A549 (cell line): ENCODE data around the gene IDUA. TPM values are rescaled to one million over a fixed set of nuclear protein-coding genes. Genes with fewer than 3 reads are reported as not detected.
A peak's percentile ranks its signal among the peaks of the same experiment; 100 is the strongest.
"Not testable (repeated sequence)": the region's sequence is repeated elsewhere in the genome, so short reads cannot be mapped to it uniquely, and the experiment has no call there.

Experiments used
- ATAC-seq, 2 experiments: fragments of 200-7000 bp in 1 of 2; fragments of >200 bp in 1 of 2; cut with Nextera tagmentation in 1 of 2; cut with Tn5 transposase in 1 of 2; 3 replicates each; pipeline versions ENCODE4 v1.8.0 to v1.9.1; 2018 to 2020; ENCODE audit warnings: mild to moderate bottlenecking in 1 of 2, moderate library complexity in 1 of 2
- CTCF ChIA-PET: fragments of 300-600 bp; sonication (Branson Sonifier 250); formaldehyde crosslinking; extraction: SDS; loops from one replicate; lab custom pipeline; 2021; ENCODE audit warnings: antibody characterized with exemption, inconsistent platforms; lab: Yijun Ruan, JAX
- POLR2A ChIA-PET: fragments of 350-600 bp; formaldehyde crosslinking; extraction: SDS; loops from one replicate; lab custom pipeline; 2021; ENCODE audit warnings: antibody characterized with exemption, inconsistent platforms; lab: Yijun Ruan, JAX
- DNase-seq, 2 experiments: peaks; one replicate each; pipeline versions ENCODE4 v3.0.0 to v3.0.0-alpha.2; 2011 to 2016; ENCODE audit warnings: low read depth in 1 of 2, low spot score in 1 of 2
- FAIRE-seq: peaks from 2 replicates; lab custom pipeline; 2011; peaks lifted over from hg19 to GRCh38; lab: Jason Lieb, UNC
- H3K27ac ChIP-seq, 2 experiments: fragments of >200 bp; sonication (Bioruptor Twin); formaldehyde crosslinking; 3 replicates each; pipeline ENCODE4 v1.5.1; 2016 to 2017
- H3K4me1 ChIP-seq: fragments of >200 bp; sonication (Bioruptor Twin); formaldehyde crosslinking; 3 replicates; pipeline ENCODE4 v1.6.1; 2016
- H3K4me2 ChIP-seq: fragments of >200 bp; sonication (Bioruptor Twin); formaldehyde crosslinking; 3 replicates; pipeline ENCODE4 v1.6.1; 2016
- H3K4me3 ChIP-seq: fragments of >200 bp; sonication (Bioruptor Twin); formaldehyde crosslinking; 3 replicates; pipeline ENCODE4 v1.5.1; 2016
- H3K9me3 ChIP-seq: fragments of >200 bp; sonication (Bioruptor Twin); formaldehyde crosslinking; 3 replicates; pipeline ENCODE4 v1.6.1; 2016
- CBX8 ChIP-seq: fragments of 200-600 bp; sonication (generic); IDR thresholded peaks from 2 replicates; pipeline ENCODE4 v1.6.1; 2016
- HOXA7 ChIP-seq: fragments of 250-450 bp; sonication (Bioruptor Pico); IDR thresholded peaks from 2 replicates; pipeline ENCODE4 v1.5.0; 2020; ENCODE audit warnings: mild to moderate bottlenecking, moderate library complexity
- MYC ChIP-seq: IDR thresholded peaks from 2 replicates; pipeline ENCODE4 v1.6.1; 2012; ENCODE audit warnings: mild to moderate bottlenecking, inconsistent platforms, low read length, improper control_type of control experiment, borderline replicate concordance
- NFE2L2 ChIP-seq: fragments of 150-350 bp; conservative IDR thresholded peaks from 2 replicates; pipeline ENCODE4 v1.6.1; 2014; ENCODE audit warnings: low read length
- PHF8 ChIP-seq: fragments of 200-600 bp; sonication (generic); IDR thresholded peaks from 2 replicates; pipeline ENCODE4 v1.6.1; 2016; ENCODE audit warnings: low read depth, mild to moderate bottlenecking, antibody characterized with exemption, moderate library complexity, borderline replicate concordance
- POLR2AphosphoS2 ChIP-seq: conservative IDR thresholded peaks from 2 replicates; pipeline ENCODE4 v1.6.1; 2012; ENCODE audit warnings: low read length, improper control_type of control experiment, inconsistent platforms
- RAD21 ChIP-seq, 2 experiments: fragments of >200 bp in 1 of 2; sonication (Bioruptor Twin) in 1 of 2; formaldehyde crosslinking in 1 of 2; IDR thresholded peaks in 1 of 2; conservative IDR thresholded peaks in 1 of 2; 2 replicates in 1 of 2; 3 replicates in 1 of 2; pipeline ENCODE4 v1.6.1; 2012 to 2018; ENCODE audit warnings: inconsistent platforms in 1 of 2
- RCOR1 ChIP-seq: fragments of 150-350 bp; IDR thresholded peaks from 2 replicates; pipeline ENCODE4 v1.6.1; 2014; ENCODE audit warnings: antibody characterized with exemption, low read length, low read depth
- TP53 ChIP-seq: fragments of 250-450 bp; sonication (Bioruptor Pico); IDR thresholded peaks from 2 replicates; pipeline ENCODE4 v1.5.0; 2021; ENCODE audit warnings: mild to moderate bottlenecking, moderate library complexity
- ZC3H11A ChIP-seq: fragments of 450-650 bp; IDR thresholded peaks from 2 replicates; pipeline ENCODE4 v1.6.1; 2014; ENCODE audit warnings: antibody characterized with exemption, mild to moderate bottlenecking
- ZNF302 ChIP-seq: fragments of 250-450 bp; sonication (Bioruptor Pico); IDR thresholded peaks from 2 replicates; pipeline ENCODE4 v1.9.0; 2021; ENCODE audit warnings: inconsistent platforms, mild to moderate bottlenecking, moderate library complexity
- WGBS: methylation state at CpG from one replicate; pipeline ENCODE4 v1.1.6; 2017; ENCODE audit errors: missing lambda C conversion rate; 5-methylcytosine and 5-hydroxymethylcytosine counted together
- polyA plus RNA-seq, 4 experiments: library from polyadenylated mRNA; depleted of rRNA in 3 of 4; stranded (reverse); fragments of >200 nt; fragmentation: RNase III in 1 of 4; extraction: RNeasy Plus Mini Kit Qiagen cat#74134 plus additional on column Dnase treatment in 1 of 4; gene quantifications; 2 replicates in 3 of 4; 3 replicates in 1 of 4; pipeline ENCODE4 v1.2.3, GENCODE V29; 2011 to 2017
- TF ChIP-seq, protein P1 (sequence below): IDR thresholded peaks from 2 replicates; pipeline ENCODE4 v1.6.1; 2012
- TF ChIP-seq, protein P2 (sequence below): fragments of >200 bp; sonication (Bioruptor Twin); formaldehyde crosslinking; IDR thresholded peaks from 2 replicates; pipeline ENCODE4 v1.6.1; 2016
- TF ChIP-seq, protein P3 (sequence below): IDR thresholded peaks from 2 replicates; pipeline ENCODE4 v1.6.1; 2012

Gene IDUA
- polyA plus RNA-seq, 2 of the 4 experiments (the other 2 are of a cell fraction) = 3.1 to 19.4 TPM

DNA sequence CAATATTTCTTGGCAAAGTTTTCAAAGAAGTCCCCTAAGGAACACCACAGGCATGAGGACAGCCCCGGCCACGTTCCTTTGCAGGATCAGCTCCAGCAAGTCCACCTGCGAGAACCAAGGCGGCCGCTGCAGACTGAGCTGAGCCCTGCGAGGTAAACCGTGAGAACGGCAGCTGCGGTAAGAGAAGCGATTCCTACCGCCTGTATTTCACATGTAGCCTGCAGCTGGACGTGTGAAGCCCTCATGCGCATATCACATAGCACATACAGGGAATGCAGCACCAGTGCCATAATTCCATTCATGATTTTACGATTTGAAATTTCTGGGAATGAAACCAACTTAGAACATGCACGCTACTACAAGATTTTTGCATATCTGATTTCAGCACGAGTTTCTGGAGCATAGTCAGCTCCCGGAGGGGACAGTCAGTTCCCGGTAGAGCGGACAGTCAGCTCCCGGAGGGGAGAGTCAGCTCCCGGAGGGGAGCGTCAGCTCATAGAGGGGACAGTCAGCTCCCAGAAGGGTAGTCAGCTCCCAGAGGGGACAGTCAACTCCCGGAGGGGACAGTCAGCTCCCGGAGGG is 66.3 kb downstream of the IDUA start:
- H3K4me1 ChIP-seq = no peaks in the 10 kb centered on the region
- CTCF ChIA-PET = interaction anchor here (0.7 to 0.9 kb wide), 2 partner anchors 43 to 328 kb away, joined by 3 read pairs; no protein-coding TSS in a partner anchor
- H3K27ac ChIP-seq = no peak overlapping the region
- peak in 1 of 2 experiments; percentile 30; a peak in 2 of 6 replicates for ATAC-seq
- no peak for FAIRE-seq
- no peak for TF ChIP-seq HOXA7 (CRISPR knock-in tag)
- no peak for TF ChIP-seq MYC
- TF ChIP-seq PHF8 = no peak
- TF ChIP-seq ZC3H11A = no peak
- TF ChIP-seq, protein P1, sequence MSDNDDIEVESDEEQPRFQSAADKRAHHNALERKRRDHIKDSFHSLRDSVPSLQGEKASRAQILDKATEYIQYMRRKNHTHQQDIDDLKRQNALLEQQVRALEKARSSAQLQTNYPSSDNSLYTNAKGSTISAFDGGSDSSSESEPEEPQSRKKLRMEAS = no peak
- no peak for TF ChIP-seq NFE2L2
- no peak for TF ChIP-seq POLR2AphosphoS2
- TF ChIP-seq, protein P2, sequence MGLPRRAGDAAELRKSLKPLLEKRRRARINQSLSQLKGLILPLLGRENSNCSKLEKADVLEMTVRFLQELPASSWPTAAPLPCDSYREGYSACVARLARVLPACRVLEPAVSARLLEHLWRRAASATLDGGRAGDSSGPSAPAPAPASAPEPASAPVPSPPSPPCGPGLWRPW = no peak
- TF ChIP-seq, protein P3, sequence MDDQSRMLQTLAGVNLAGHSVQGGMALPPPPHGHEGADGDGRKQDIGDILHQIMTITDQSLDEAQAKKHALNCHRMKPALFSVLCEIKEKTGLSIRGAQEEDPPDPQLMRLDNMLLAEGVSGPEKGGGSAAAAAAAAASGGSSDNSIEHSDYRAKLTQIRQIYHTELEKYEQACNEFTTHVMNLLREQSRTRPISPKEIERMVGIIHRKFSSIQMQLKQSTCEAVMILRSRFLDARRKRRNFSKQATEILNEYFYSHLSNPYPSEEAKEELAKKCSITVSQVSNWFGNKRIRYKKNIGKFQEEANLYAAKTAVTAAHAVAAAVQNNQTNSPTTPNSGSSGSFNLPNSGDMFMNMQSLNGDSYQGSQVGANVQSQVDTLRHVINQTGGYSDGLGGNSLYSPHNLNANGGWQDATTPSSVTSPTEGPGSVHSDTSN = no peak
- TF ChIP-seq RCOR1 = no peak
- TF ChIP-seq ZNF302 (CRISPR knock-in tag) = no peak
- no peak for TF ChIP-seq CBX8
- TF ChIP-seq RAD21 (conservative IDR thresholded peaks at IDR 0.05 in 1 of 2, IDR thresholded peaks at IDR 0.05 in 1 of 2) = no peak
- TF ChIP-seq TP53 = no peak
- TF ChIP-seq, all 56 proteins: peak for 0
- no peak overlapping the region for H3K4me2 ChIP-seq
- H3K4me3 ChIP-seq = no peak overlapping the region
- no peak for DNase-seq
- no peaks in the 10 kb centered on the region for H3K9me3 ChIP-seq
- POLR2A ChIA-PET = no interaction called here
- WGBS = 29% methylated on average over 18 of the region's 24 CpGs

DNA sequence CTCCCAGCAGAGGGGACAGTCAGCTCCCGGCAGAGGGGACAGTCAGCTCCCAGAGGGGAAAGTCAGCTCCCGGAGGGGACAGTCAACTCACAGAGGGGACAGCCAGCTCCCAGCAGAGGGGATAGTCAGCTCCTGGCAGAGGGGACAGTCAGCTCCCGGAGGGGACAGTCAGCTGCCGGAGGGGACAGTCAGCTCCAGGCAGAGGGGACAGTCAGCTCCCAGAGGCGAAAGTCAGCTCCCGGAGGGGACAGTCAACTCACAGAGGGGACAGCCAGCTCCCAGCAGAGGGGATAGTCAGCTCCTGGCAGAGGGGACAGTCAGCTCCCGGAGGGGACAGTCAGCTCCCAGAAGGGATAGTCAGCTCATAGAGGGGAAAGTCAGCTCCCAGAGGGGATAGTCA is 67.0 kb downstream of the IDUA start:
- ATAC-seq, POLR2A ChIA-PET, H3K27ac ChIP-seq, H3K4me3 ChIP-seq, FAIRE-seq, DNase-seq, H3K9me3 ChIP-seq, H3K4me1 ChIP-seq, H3K4me2 ChIP-seq: not testable (repeated sequence)
- no CpG with 5 or more reads among the region's 7 CpGs for WGBS
- CTCF ChIA-PET = interaction anchor here (0.7 to 0.9 kb wide), 2 partner anchors 44 to 329 kb away, joined by 3 read pairs; no protein-coding TSS in a partner anchor

Other genes with a start within 250 kb of the IDUA start
- gene CPLX1, start 160.9 kb upstream of the IDUA start, polyA plus RNA-seq (2011; rRNA removed) = 0.08 and 0.19 TPM in 2 replicates
- 0.14 to 0.57 TPM (median 0.22 TPM) in 3 replicates for gene CPLX1, start 160.9 kb upstream of the IDUA start, polyA plus RNA-seq (2017; fragmentation: RNase III; extraction: RNeasy Plus Mini Kit Qiagen cat#74134 plus additional on column Dnase treatment)
- 13.8 and 15.3 TPM in 2 replicates for gene GAK, start 54.7 kb upstream of the IDUA start, polyA plus RNA-seq (2011; rRNA removed)
- gene GAK, start 54.7 kb upstream of the IDUA start, polyA plus RNA-seq (2017; fragmentation: RNase III; extraction: RNeasy Plus Mini Kit Qiagen cat#74134 plus additional on column Dnase treatment) = 31.5 to 34.3 TPM (median 34.3 TPM) in 3 replicates
- gene TMEM175, start 54.6 kb upstream of the IDUA start, polyA plus RNA-seq (2011; rRNA removed) = 19.4 and 26.5 TPM in 2 replicates
- gene TMEM175, start 54.6 kb upstream of the IDUA start, polyA plus RNA-seq (2017; fragmentation: RNase III; extraction: RNeasy Plus Mini Kit Qiagen cat#74134 plus additional on column Dnase treatment) = 14.8 to 16.7 TPM (median 15.7 TPM) in 3 replicates
- gene DGKQ, start 13.5 kb upstream of the IDUA start, polyA plus RNA-seq (2011; rRNA removed) = 2.7 and 3.3 TPM in 2 replicates
- gene DGKQ, start 13.5 kb upstream of the IDUA start, polyA plus RNA-seq (2017; fragmentation: RNase III; extraction: RNeasy Plus Mini Kit Qiagen cat#74134 plus additional on column Dnase treatment) = 6.2 to 7.8 TPM (median 7.0 TPM) in 3 replicates
- gene SLC26A1, start 6.4 kb downstream of the IDUA start, polyA plus RNA-seq (2011; rRNA removed) = 0.09 and 0.23 TPM in 2 replicates
- gene SLC26A1, start 6.4 kb downstream of the IDUA start, polyA plus RNA-seq (2017; fragmentation: RNase III; extraction: RNeasy Plus Mini Kit Qiagen cat#74134 plus additional on column Dnase treatment) = 0.30 to 0.61 TPM (median 0.50 TPM) in 3 replicates
- gene FGFRL1, start 24.6 kb downstream of the IDUA start, polyA plus RNA-seq (2011; rRNA removed) = 4.7 and 8.3 TPM in 2 replicates
- 11.2 to 11.4 TPM (median 11.2 TPM) in 3 replicates for gene FGFRL1, start 24.6 kb downstream of the IDUA start, polyA plus RNA-seq (2017; fragmentation: RNase III; extraction: RNeasy Plus Mini Kit Qiagen cat#74134 plus additional on column Dnase treatment)
- 3.0 and 3.6 TPM in 2 replicates for gene RNF212, start 126.5 kb downstream of the IDUA start, polyA plus RNA-seq (2011; rRNA removed)
- gene RNF212, start 126.5 kb downstream of the IDUA start, polyA plus RNA-seq (2017; fragmentation: RNase III; extraction: RNeasy Plus Mini Kit Qiagen cat#74134 plus additional on column Dnase treatment) = 2.1 to 3.9 TPM (median 3.0 TPM) in 3 replicates
- gene SPON2, start 185.5 kb downstream of the IDUA start, polyA plus RNA-seq (2011; rRNA removed) = 0.12 and 0.24 TPM in 2 replicates
- 0.07 to 0.54 TPM (median 0.15 TPM) in 3 replicates for gene SPON2, start 185.5 kb downstream of the IDUA start, polyA plus RNA-seq (2017; fragmentation: RNase III; extraction: RNeasy Plus Mini Kit Qiagen cat#74134 plus additional on column Dnase treatment)